PC-3 (cell line): ENCODE results near the gene INPP5F. TPM values are rescaled to one million over a fixed set of nuclear protein-coding genes. Genes with fewer than 3 reads are reported as not detected.

Experiments used
- ATAC-seq: fragments of 200-7000 bp; cut with Tn5 transposase; 2 replicates; pipeline ENCODE4 v1.9.1; 2020; ENCODE audit warnings: mild to moderate bottlenecking, moderate library complexity
- BruUV-seq: library from RNA; stranded (reverse); fragments of 400-500 nt; replicated peaks from 2 replicates; lab custom pipeline; 2021; lab: Mats Ljungman, UMichigan
- CTCF ChIA-PET: fragments of 300-600 bp; sonication (Branson Sonifier 250); formaldehyde crosslinking; loops from one replicate; lab custom pipeline; 2022; ENCODE audit warnings: antibody characterized with exemption; lab: Charles Lee
- POLR2A ChIA-PET: fragments of 300-600 bp; sonication (Branson Sonifier 250); formaldehyde crosslinking; loops from one replicate; lab custom pipeline; 2022; ENCODE audit warnings: antibody characterized with exemption; ENCODE audit not compliant: unreplicated experiment; lab: Charles Lee
- DNase-seq: peaks from one replicate; pipeline ENCODE4 v3.0.0-alpha.2; 2015
- H2AFZ ChIP-seq: fragments of 300-600 bp; sonication (generic); 2 replicates; pipeline ENCODE4 v1.6.0; 2016; ENCODE audit warnings: antibody characterized with exemption, low read length
- H3F3A ChIP-seq: fragments of 300-600 bp; sonication (generic); one replicate; pipeline ENCODE4 v1.6.0; 2017; ENCODE audit warnings: antibody characterized with exemption, low read length, control low read depth, mild to moderate bottlenecking; ENCODE audit not compliant: unreplicated experiment
- H3K27ac ChIP-seq: fragments of 300-600 bp; sonication (generic); 2 replicates; pipeline ENCODE4 v1.5.1; 2016; ENCODE audit warnings: mild to moderate bottlenecking, low read length
- H3K27me3 ChIP-seq: fragments of 300-600 bp; sonication (generic); 2 replicates; pipeline ENCODE4 v1.6.1; 2016; ENCODE audit warnings: low read length, mixed read lengths
- H3K36me3 ChIP-seq: fragments of 300-600 bp; sonication (generic); 2 replicates; pipeline ENCODE4 v1.6.1; 2016; ENCODE audit warnings: low read depth, mixed run types, low read length, mixed read lengths
- H3K4me1 ChIP-seq: fragments of 300-600 bp; sonication (generic); 2 replicates; pipeline ENCODE4 v1.5.1; 2016; ENCODE audit warnings: low read length; ENCODE audit not compliant: insufficient read depth
- H3K4me2 ChIP-seq: fragments of 300-600 bp; sonication (generic); 2 replicates; pipeline ENCODE4 v1.6.0; 2016; ENCODE audit warnings: low read length
- H3K4me3 ChIP-seq: fragments of 300-600 bp; sonication (generic); 2 replicates; pipeline ENCODE4 v1.5.1; 2016; ENCODE audit warnings: mild to moderate bottlenecking, low read length, mixed read lengths
- H3K79me2 ChIP-seq: fragments of 300-600 bp; sonication (generic); 2 replicates; pipeline ENCODE4 v1.6.1; 2017; ENCODE audit warnings: low read length, mixed read lengths
- H3K9ac ChIP-seq: fragments of 300-600 bp; sonication (generic); 2 replicates; pipeline ENCODE4 v1.6.0; 2016; ENCODE audit warnings: mild to moderate bottlenecking, low read length
- H3K9me2 ChIP-seq: fragments of 300-600 bp; sonication (generic); replicated peaks from 2 replicates; pipeline ENCODE4 v1.6.1; 2016; ENCODE audit warnings: mixed run types, low read length, mixed read lengths
- H3K9me3 ChIP-seq: fragments of 300-600 bp; sonication (generic); 2 replicates; pipeline ENCODE4 v1.6.1; 2016; ENCODE audit warnings: low read length, mixed read lengths
- H4K20me1 ChIP-seq: fragments of 300-600 bp; sonication (generic); 2 replicates; pipeline ENCODE4 v1.6.1; 2016; ENCODE audit warnings: low read length, mixed read lengths
- CTCF ChIP-seq: fragments of 300-600 bp; sonication (generic); conservative IDR thresholded peaks from 2 replicates; pipeline ENCODE4 v1.5.1; 2017; ENCODE audit warnings: antibody characterized with exemption, low read depth, mild to moderate bottlenecking, low read length
- EZH2 ChIP-seq: fragments of 300-600 bp; sonication (generic); IDR thresholded peaks from one replicate; pipeline ENCODE4 v1.6.1; 2017; ENCODE audit warnings: antibody characterized with exemption, mild to moderate bottlenecking, low read length; ENCODE audit not compliant: unreplicated experiment
- EZH2phosphoT487 ChIP-seq: fragments of 300-600 bp; sonication (generic); IDR thresholded peaks from 2 replicates; pipeline ENCODE4 v1.6.1; 2018; ENCODE audit warnings: mild to moderate bottlenecking, antibody characterized with exemption, low read length, borderline replicate concordance
- intact Hi-C: fragments of 100-400 bp; cut with micrococcal nuclease; formaldehyde crosslinking; loops from 2 replicates; pipeline ENCODE4 v1.9.0; 2023
- total RNA-seq: library from RNA; depleted of rRNA; stranded (reverse); fragments of >200 nt; gene quantifications from 2 replicates; pipeline ENCODE4 v1.2.3, GENCODE V29; 2014

INPP5F gene
- total RNA-seq, 1 experiment from 2014 or later: 8.2 TPM

GRCh38 chr10:119849031-119849789, 123.4 kb downstream of the INPP5F start:
- H3K9ac ChIP-seq: no peak overlapping the region
- no peaks in the 10 kb centered on the region for H3F3A ChIP-seq
- TF ChIP-seq EZH2 (no peak), EZH2phosphoT487 (no peak), CTCF (no peak)
- no peaks in the 10 kb centered on the region for H3K79me2 ChIP-seq
- no peak overlapping the region for H2AFZ ChIP-seq
- peaks cover 45% of the 10 kb centered on the region for H3K36me3 ChIP-seq
- no peak overlapping the region for H3K4me2 ChIP-seq
- H3K4me1 ChIP-seq: no peaks in the 10 kb centered on the region
- DNase-seq (no peak), ATAC-seq (no peak)
- ChIA-PET CTCF (no interaction called here), POLR2A (no interaction called here)
- H3K27ac ChIP-seq: no peak overlapping the region
- no peak overlapping the region for H3K4me3 ChIP-seq
- no peaks in the 10 kb centered on the region for H3K9me3 ChIP-seq
- intact Hi-C loops: no loop called here
- H3K9me2 ChIP-seq: no peaks in the 10 kb centered on the region
- no peaks in the 10 kb centered on the region for H3K27me3 ChIP-seq
- no peaks in the 10 kb centered on the region for H4K20me1 ChIP-seq
- no TSS peak for BruUV-seq

- H3K9ac ChIP-seq: no peak overlapping the region
- ChIA-PET CTCF (no interaction called here), POLR2A (no interaction called here)
- H3K79me2 ChIP-seq: no peaks in the 10 kb centered on the region
- ATAC-seq (no peak), DNase-seq (no peak)
- no peaks in the 10 kb centered on the region for H3K9me2 ChIP-seq
- no peak overlapping the region for H2AFZ ChIP-seq
- no TSS peak for BruUV-seq
- no peaks in the 10 kb centered on the region for H3K27me3 ChIP-seq
- TF ChIP-seq CTCF (no peak), EZH2phosphoT487 (no peak), EZH2 (no peak)
- intact Hi-C loops: no loop called here
- peaks cover 46% of the 10 kb centered on the region for H3K36me3 ChIP-seq
- no peaks in the 10 kb centered on the region for H3K9me3 ChIP-seq
- H4K20me1 ChIP-seq: no peaks in the 10 kb centered on the region
- H3F3A ChIP-seq: no peaks in the 10 kb centered on the region
- H3K27ac ChIP-seq: no peak overlapping the region
- H3K4me3 ChIP-seq: no peak overlapping the region
- no peak overlapping the region for H3K4me2 ChIP-seq
- no peaks in the 10 kb centered on the region for H3K4me1 ChIP-seq
These were observed 124.1 kb downstream of the INPP5F start for GRCh38 chr10:119849944-119850343.

GRCh38 chr10:119852277-119852676, 126.4 kb downstream of the INPP5F start:
- TF ChIP-seq CTCF (no peak), EZH2 (no peak), EZH2phosphoT487 (no peak)
- ChIA-PET CTCF (no interaction called here), POLR2A (no interaction called here)
- Histone ChIP-seq H3K9ac (no peak overlapping the region), H3K9me3 (no peaks in the 10 kb centered on the region), H3K9me2 (no peaks in the 10 kb centered on the region), H3F3A (no peaks in the 10 kb centered on the region), H3K36me3 (peaks cover 36% of the 10 kb centered on the region), H3K4me3 (no peak overlapping the region), H3K4me2 (no peak overlapping the region), H3K79me2 (no peaks in the 10 kb centered on the region), H3K27me3 (no peaks in the 10 kb centered on the region), H4K20me1 (no peaks in the 10 kb centered on the region), H3K4me1 (no peaks in the 10 kb centered on the region), H2AFZ (no peak overlapping the region), H3K27ac (no peak overlapping the region)
- no TSS peak for BruUV-seq
- intact Hi-C loops: no loop called here
- DNase-seq (no peak), ATAC-seq (no peak)
